ENCODE results near the gene POMC. TPM values are rescaled to one million over a fixed set of nuclear protein-coding genes. Genes with fewer than 3 reads are reported as not detected.
"Not testable (repeated sequence)": the region's sequence is repeated elsewhere in the genome, so short reads cannot be mapped to it uniquely, and the experiment has no call there.

The POMC gene
- total and polyA plus RNA-seq, 4 experiments from 2014 or later: 3.1 to 5.5 (median 3.9) TPM

DNA sequence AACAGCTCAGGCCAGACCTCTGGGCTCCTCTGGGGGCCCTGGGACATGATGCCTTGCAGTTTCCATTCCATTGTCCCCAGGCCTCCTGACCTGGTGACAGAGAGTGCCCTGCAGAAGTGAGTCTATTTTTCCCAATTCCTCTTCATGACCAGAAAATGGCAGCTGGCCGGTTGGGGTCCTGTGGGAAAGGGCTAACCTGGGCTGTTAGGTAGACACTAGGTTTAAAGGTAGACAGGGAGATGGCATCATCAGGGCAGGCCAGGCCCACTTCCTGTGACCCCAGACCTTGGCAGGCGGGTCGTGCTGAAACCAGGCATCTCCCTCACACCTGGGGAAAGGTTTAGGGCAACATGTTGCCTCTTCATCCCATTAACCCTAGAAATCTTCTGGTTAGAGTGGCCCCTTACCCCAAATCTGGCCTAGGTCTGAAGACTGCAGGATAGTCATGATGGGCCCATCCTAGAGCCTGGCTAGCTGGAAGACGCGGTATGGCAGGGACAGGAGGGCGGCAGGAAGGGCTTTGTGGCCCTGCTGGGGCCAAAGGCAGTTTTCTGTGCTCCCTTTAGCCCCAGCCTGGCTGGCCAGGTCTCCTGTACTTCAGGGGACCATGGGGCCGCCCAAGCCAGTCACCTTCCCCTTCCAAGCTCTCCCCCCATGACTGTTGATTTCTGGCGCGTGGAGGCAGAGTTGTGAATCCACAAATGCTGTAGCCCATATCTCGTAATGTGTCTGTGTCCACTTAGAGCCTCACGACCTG lies 10.1 kb downstream of the POMC start:
- peaks cover 3 to 9% (median 5%) of the 10 kb centered on the region in 4 donors for H3K4me1 Mint-ChIP-seq

DNA sequence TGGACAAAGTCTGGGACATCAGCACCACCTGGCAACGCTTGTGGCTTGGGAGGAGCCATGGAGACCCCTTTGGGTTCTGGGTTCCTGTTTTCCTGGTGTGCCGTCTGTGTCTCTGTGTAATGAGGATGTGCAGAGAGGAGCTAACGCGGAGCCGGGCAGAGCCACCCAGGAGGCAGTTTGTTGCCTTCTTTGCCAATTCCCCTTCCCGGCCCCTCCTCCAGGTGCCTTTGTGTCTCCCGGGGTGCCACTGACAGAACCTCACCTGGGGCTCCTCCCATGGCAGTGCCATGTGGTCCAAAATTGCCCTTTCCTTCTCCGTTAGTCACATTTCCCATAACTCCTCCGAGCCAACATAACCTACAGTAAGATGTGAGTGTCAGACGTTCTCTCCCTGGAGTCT lies 13.0 kb downstream of the POMC start:
- Mint-ChIP-seq H3K27me3 (peaks cover 1 to 5% of the 10 kb centered on the region in 2 donors), H3K36me3 (no peaks in the 10 kb centered on the region), H3K4me3 (no peak overlapping the region), H3K27ac (peak overlapping the region in 2 of 7 donors; percentile 1 to 8), H3K9me3 (no peaks in the 10 kb centered on the region), H3K4me1 (peaks cover 0 to 9% (median 5%) of the 10 kb centered on the region in 4 donors)
- CTCF ChIA-PET (ENCODE audit: partially characterized antibody): no interaction called here
- H3K4me3 ChIP-seq (ENCODE audit: low read length in 2 of 2): no peak overlapping the region
- H3K27ac ChIP-seq (ENCODE audit: low read depth, low read length): no peak overlapping the region
- intact Hi-C loops (cut with micrococcal nuclease): no loop called here
- H3K4me1 ChIP-seq (ENCODE audit: insufficient read depth, low read length): peaks cover 7% of the 10 kb centered on the region
- no peaks in the 10 kb centered on the region for H3K36me3 ChIP-seq (ENCODE audit: insufficient read depth, low read length)
- POLR2A ChIA-PET (ENCODE audit: partially characterized antibody): no interaction called here
- H3K9me3 ChIP-seq (ENCODE audit: control insufficient read depth in 1 of 2, low read length in 2 of 2): no peaks in the 10 kb centered on the region
- H3K27me3 ChIP-seq (ENCODE audit: insufficient read depth, low read length): no peaks in the 10 kb centered on the region
- DNase-seq: no peak

More for the DNA sequence above, 10.1 kb downstream of the POMC start:
- DNase-seq: no peak
- Mint-ChIP-seq H3K27ac (no peak overlapping the region), H3K4me3 (no peak overlapping the region), H3K27me3 (peaks cover 0 to 5% of the 10 kb centered on the region in 2 donors), H3K36me3 (no peaks in the 10 kb centered on the region), H3K9me3 (no peaks in the 10 kb centered on the region)
- intact Hi-C loops (cut with micrococcal nuclease): no loop called here
- Histone ChIP-seq H3K4me3 (ENCODE audit: low read length in 2 of 2) (no peak overlapping the region), H3K36me3 (ENCODE audit: insufficient read depth, low read length) (no peaks in the 10 kb centered on the region), H3K27me3 (ENCODE audit: insufficient read depth, low read length) (no peaks in the 10 kb centered on the region), H3K27ac (ENCODE audit: low read depth, low read length) (no peak overlapping the region), H3K9me3 (ENCODE audit: control insufficient read depth in 1 of 2, low read length in 2 of 2) (no peaks in the 10 kb centered on the region), H3K4me1 (ENCODE audit: insufficient read depth, low read length) (peaks cover 12% of the 10 kb centered on the region)
- POLR2A ChIA-PET (ENCODE audit: partially characterized antibody): no interaction called here
- CTCF ChIA-PET (ENCODE audit: partially characterized antibody): no interaction called here

DNA sequence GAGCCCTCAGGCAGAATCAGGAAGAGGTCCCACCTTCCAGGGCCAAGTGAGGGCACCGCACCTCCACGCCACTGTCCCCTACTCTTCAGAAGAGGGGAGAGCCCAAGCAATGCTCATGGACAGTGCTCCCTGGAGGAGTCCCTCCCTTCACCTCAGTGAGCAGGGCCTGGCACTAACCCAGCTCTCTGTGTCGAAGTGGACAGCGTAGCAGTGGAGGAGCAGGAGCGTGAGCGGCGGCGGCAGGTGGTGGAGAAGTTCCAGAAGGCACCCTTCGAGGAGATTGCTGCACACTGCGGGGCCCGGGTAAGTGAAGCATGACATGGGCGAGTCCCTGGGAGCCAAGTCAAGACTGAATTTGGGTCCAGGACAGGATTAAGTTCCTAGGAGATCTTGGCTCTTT lies 16.7 kb downstream of the POMC start:
- POLR2A ChIA-PET (ENCODE audit: partially characterized antibody): no interaction called here
- H3K27ac Mint-ChIP-seq: no peak overlapping the region

DNA sequence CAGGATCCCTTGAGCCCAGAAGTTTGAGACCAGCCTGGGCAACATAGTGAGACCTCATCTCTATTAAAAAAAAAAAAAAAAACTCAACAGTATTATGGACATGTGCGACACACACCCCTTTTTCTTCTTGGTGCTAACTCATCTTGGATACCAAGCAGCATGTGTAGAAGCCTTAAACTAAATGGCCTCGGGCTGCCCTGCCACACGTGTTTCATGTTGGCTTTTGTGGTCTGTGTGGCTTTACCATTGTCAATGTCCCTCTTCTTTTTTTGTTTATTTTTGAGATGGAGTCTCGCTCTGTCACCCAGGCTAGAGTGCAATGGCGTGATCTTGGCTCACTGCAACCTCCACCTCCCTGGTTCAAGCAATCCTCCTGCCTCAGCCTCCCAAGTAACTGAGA lies 17.4 kb downstream of the POMC start:
- CTCF ChIA-PET (ENCODE audit: partially characterized antibody); H3K36me3 ChIP-seq (ENCODE audit: insufficient read depth, low read length); H3K27me3 ChIP-seq (ENCODE audit: insufficient read depth, low read length); POLR2A ChIA-PET (ENCODE audit: partially characterized antibody); H3K27ac ChIP-seq (ENCODE audit: low read depth, low read length); H3K27me3 Mint-ChIP-seq; H3K9me3 Mint-ChIP-seq; H3K4me1 ChIP-seq (ENCODE audit: insufficient read depth, low read length); H3K4me1 Mint-ChIP-seq; H3K9me3 ChIP-seq (ENCODE audit: control insufficient read depth in 1 of 2, low read length in 2 of 2); H3K4me3 Mint-ChIP-seq; H3K4me3 ChIP-seq (ENCODE audit: low read length in 2 of 2); H3K36me3 Mint-ChIP-seq; intact Hi-C loops (cut with micrococcal nuclease); DNase-seq: not testable (repeated sequence)
- peak overlapping the region in 1 of 7 donors; percentile 18 for H3K27ac Mint-ChIP-seq

More for the DNA sequence above, 16.7 kb downstream of the POMC start:
- H3K36me3 Mint-ChIP-seq: no peaks in the 10 kb centered on the region
- no peak overlapping the region for H3K27ac ChIP-seq (ENCODE audit: low read depth, low read length)
- H3K27me3 ChIP-seq (ENCODE audit: insufficient read depth, low read length): no peaks in the 10 kb centered on the region
- H3K4me3 ChIP-seq (ENCODE audit: low read length in 2 of 2): no peak overlapping the region
- H3K4me1 Mint-ChIP-seq: no peaks in the 10 kb centered on the region
- no peaks in the 10 kb centered on the region for H3K9me3 ChIP-seq (ENCODE audit: control insufficient read depth in 1 of 2, low read length in 2 of 2)
- CTCF ChIA-PET (ENCODE audit: partially characterized antibody): no interaction called here
- H3K36me3 ChIP-seq (ENCODE audit: insufficient read depth, low read length): no peaks in the 10 kb centered on the region
- H3K27me3 Mint-ChIP-seq: peaks cover 6 to 7% of the 10 kb centered on the region in 2 donors
- DNase-seq: no peak
- no peak overlapping the region for H3K4me3 Mint-ChIP-seq
- no peaks in the 10 kb centered on the region for H3K4me1 ChIP-seq (ENCODE audit: insufficient read depth, low read length)
- no peaks in the 10 kb centered on the region for H3K9me3 Mint-ChIP-seq
- intact Hi-C loops (cut with micrococcal nuclease): no loop called here

DNA sequence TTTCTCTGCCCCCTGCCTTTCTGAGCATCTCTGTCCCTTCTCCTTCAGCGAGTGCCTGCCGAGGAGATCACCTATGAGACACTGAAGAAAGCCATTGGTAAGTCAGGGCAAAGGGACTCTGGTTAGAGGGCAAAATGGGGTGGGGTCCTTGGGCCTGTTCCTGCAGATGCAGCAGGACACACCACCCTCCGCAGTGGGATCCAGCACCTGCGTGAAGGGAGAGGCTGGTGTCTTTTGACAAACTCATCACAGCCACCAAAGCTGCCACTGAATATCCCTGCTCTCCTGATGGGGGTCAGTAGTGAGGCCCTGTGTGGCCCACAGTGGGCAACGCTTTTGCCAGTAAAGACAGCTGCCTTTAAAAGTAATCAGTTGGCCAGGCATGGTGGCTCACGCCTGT lies 18.7 kb downstream of the POMC start:
- no peak for DNase-seq
- Mint-ChIP-seq H3K27me3 (peaks cover 8 to 9% of the 10 kb centered on the region in 2 donors), H3K36me3 (no peaks in the 10 kb centered on the region), H3K9me3 (no peaks in the 10 kb centered on the region), H3K27ac (no peak overlapping the region), H3K4me1 (no peaks in the 10 kb centered on the region), H3K4me3 (no peak overlapping the region)
- H3K9me3 ChIP-seq (ENCODE audit: control insufficient read depth in 1 of 2, low read length in 2 of 2): no peaks in the 10 kb centered on the region
- H3K27me3 ChIP-seq (ENCODE audit: insufficient read depth, low read length): no peaks in the 10 kb centered on the region
- ChIA-PET POLR2A (ENCODE audit: partially characterized antibody) (no interaction called here), CTCF (ENCODE audit: partially characterized antibody) (no interaction called here)
- no peak overlapping the region for H3K4me3 ChIP-seq (ENCODE audit: low read length in 2 of 2)
- intact Hi-C loops (cut with micrococcal nuclease): no loop called here
- no peaks in the 10 kb centered on the region for H3K36me3 ChIP-seq (ENCODE audit: insufficient read depth, low read length)
- H3K27ac ChIP-seq (ENCODE audit: low read depth, low read length): no peak overlapping the region
- H3K4me1 ChIP-seq (ENCODE audit: insufficient read depth, low read length): no peaks in the 10 kb centered on the region

DNA sequence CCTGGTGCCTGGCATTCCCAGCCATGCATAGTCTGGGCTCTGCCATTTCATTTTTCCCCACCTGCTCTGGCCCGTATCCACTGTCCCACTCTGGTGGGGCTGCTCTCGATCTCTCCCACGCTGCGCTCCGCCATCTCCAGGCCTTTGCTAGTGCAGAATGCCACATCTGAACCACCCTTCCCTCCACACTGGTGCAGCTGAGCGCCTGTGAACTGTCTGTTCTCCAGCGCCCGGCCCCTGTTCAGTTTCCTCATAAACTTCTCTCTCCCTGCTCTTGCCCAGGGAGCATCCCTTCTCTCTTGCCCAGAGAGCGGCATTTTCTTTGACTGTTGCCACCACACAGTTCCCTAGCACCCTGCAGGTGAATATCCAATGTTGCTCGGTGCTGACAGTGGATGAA lies 21.5 kb downstream of the POMC start:
- Mint-ChIP-seq H3K4me1 (no peaks in the 10 kb centered on the region), H3K36me3 (no peaks in the 10 kb centered on the region), H3K4me3 (no peak overlapping the region), H3K9me3 (no peaks in the 10 kb centered on the region), H3K27ac (peak overlapping the region in 2 of 7 donors; percentile 26 to 30), H3K27me3 (peaks cover 7 to 8% of the 10 kb centered on the region in 2 donors)
- no peaks in the 10 kb centered on the region for H3K9me3 ChIP-seq (ENCODE audit: control insufficient read depth in 1 of 2, low read length in 2 of 2)
- POLR2A ChIA-PET (ENCODE audit: partially characterized antibody): no interaction called here
- DNase-seq: no peak
- H3K27me3 ChIP-seq (ENCODE audit: insufficient read depth, low read length): no peaks in the 10 kb centered on the region
- CTCF ChIA-PET (ENCODE audit: partially characterized antibody): no interaction called here
- no peak overlapping the region for H3K4me3 ChIP-seq (ENCODE audit: low read length in 2 of 2)
- H3K36me3 ChIP-seq (ENCODE audit: insufficient read depth, low read length): no peaks in the 10 kb centered on the region
- intact Hi-C loops (cut with micrococcal nuclease): no loop called here
- no peaks in the 10 kb centered on the region for H3K4me1 ChIP-seq (ENCODE audit: insufficient read depth, low read length)
- no peak overlapping the region for H3K27ac ChIP-seq (ENCODE audit: low read depth, low read length)

DNA sequence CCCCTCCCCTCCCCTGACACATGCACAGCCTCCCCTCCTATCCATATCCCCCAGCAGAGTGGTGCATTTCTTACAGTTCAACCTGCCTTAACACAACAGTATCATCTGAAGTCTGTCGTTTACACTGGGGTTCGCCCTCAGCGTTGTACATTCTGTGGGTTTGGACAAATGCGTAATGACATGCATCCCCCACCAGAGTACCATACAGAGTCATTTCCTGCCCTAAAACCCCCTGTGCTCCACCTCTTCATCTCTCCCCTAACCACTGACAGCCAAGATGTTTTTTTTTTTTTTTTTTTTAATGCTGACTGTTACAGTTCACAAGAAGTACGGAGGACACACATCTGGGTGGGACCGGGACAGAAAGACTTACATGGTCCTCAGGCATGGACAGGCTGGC lies 22.6 kb downstream of the POMC start:
- Mint-ChIP-seq H3K9me3 (no peaks in the 10 kb centered on the region), H3K4me3 (no peak overlapping the region), H3K4me1 (no peaks in the 10 kb centered on the region), H3K27ac (no peak overlapping the region), H3K27me3 (peaks cover 7% of the 10 kb centered on the region in 2 donors), H3K36me3 (no peaks in the 10 kb centered on the region)
- ChIA-PET CTCF (ENCODE audit: partially characterized antibody) (no interaction called here), POLR2A (ENCODE audit: partially characterized antibody) (no interaction called here)
- H3K27me3 ChIP-seq (ENCODE audit: insufficient read depth, low read length): no peaks in the 10 kb centered on the region
- H3K27ac ChIP-seq (ENCODE audit: low read depth, low read length): no peak overlapping the region
- no peaks in the 10 kb centered on the region for H3K4me1 ChIP-seq (ENCODE audit: insufficient read depth, low read length)
- no peak for DNase-seq
- no peaks in the 10 kb centered on the region for H3K9me3 ChIP-seq (ENCODE audit: control insufficient read depth in 1 of 2, low read length in 2 of 2)
- H3K36me3 ChIP-seq (ENCODE audit: insufficient read depth, low read length): no peaks in the 10 kb centered on the region
- no peak overlapping the region for H3K4me3 ChIP-seq (ENCODE audit: low read length in 2 of 2)
- intact Hi-C loops (cut with micrococcal nuclease): no loop called here
